RWPE2 (cell line): ENCODE data around the gene COMT.

Experiments
- ATAC-seq: fragments of 200-7000 bp; cut with Tn5 transposase; 3 replicates; pipeline ENCODE4 v1.9.1; 2021; ENCODE audit warnings: low read depth
- DNase-seq: peaks from one replicate; pipeline ENCODE4 v3.0.0-alpha.2; 2020; ENCODE audit warnings: low spot score
- H3K27ac ChIP-seq: fragments of 450-650 bp; 2 replicates; pipeline ENCODE4 v1.5.1; 2017; ENCODE audit warnings: mild to moderate bottlenecking; ENCODE audit not compliant: poor library complexity, severe bottlenecking
- H3K27me3 ChIP-seq: fragments of 250-450 bp; sonication (Bioruptor Pico); 2 replicates; pipeline ENCODE4 v1.5.1; 2021; ENCODE audit warnings: mild to moderate bottlenecking, moderate library complexity; ENCODE audit not compliant: insufficient read depth, poor library complexity, severe bottlenecking
- H3K36me3 ChIP-seq: fragments of 250-450 bp; sonication (Bioruptor Pico); 2 replicates; pipeline ENCODE4 v1.5.1; 2020; ENCODE audit warnings: low read depth, mild to moderate bottlenecking, moderate library complexity
- H3K4me1 ChIP-seq: fragments of 250-450 bp; sonication (Bioruptor Pico); 2 replicates; pipeline ENCODE4 v1.5.1; 2021; ENCODE audit warnings: mild to moderate bottlenecking, moderate library complexity; ENCODE audit not compliant: insufficient read depth, poor library complexity, severe bottlenecking
- H3K4me3 ChIP-seq: fragments of 250-450 bp; sonication (Bioruptor Pico); 2 replicates; pipeline ENCODE4 v1.5.1; 2021; ENCODE audit warnings: mild to moderate bottlenecking, moderate library complexity; ENCODE audit not compliant: severe bottlenecking
- H3K9me3 ChIP-seq: fragments of 250-450 bp; sonication (Bioruptor Pico); 2 replicates; pipeline ENCODE4 v1.5.1; 2021; ENCODE audit warnings: mild to moderate bottlenecking, moderate library complexity; ENCODE audit not compliant: severe bottlenecking
- TF ChIP-seq, protein P1 (sequence below): fragments of 450-650 bp; IDR thresholded peaks from one replicate; pipeline ENCODE4 v1.5.1; 2017; ENCODE audit warnings: mild to moderate bottlenecking, moderate library complexity; ENCODE audit not compliant: poor library complexity, severe bottlenecking

COMT gene

DNA sequence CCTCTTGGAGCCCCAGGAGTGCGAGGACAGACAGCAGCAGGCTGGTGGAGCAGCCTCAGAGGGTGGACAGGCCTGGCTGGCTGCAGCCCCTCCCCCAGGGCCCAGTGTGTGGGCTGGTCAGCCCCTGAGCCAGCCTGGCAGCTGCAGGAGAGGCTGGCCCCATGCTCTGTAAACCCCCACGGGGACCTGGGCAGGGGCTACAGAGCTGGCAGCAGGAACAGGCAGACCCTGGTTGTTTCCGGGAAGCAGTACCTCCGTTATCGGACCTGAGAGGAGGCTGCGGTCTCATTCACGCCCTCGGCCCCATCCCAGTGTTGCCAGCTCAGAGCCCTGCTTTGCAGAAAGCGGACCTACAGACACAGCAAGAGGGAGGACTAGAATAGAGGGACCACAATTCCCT, 38.5 kb upstream of the COMT start:
- no peaks in the 10 kb centered on the region for H3K9me3 ChIP-seq
- no peaks in the 10 kb centered on the region for H3K4me1 ChIP-seq
- DNase-seq (no peak), ATAC-seq (no peak; the same call in 2 of the 3 replicates)
- H3K4me3 ChIP-seq = no peak overlapping the region
- no peaks in the 10 kb centered on the region for H3K36me3 ChIP-seq
- TF ChIP-seq, protein P1, sequence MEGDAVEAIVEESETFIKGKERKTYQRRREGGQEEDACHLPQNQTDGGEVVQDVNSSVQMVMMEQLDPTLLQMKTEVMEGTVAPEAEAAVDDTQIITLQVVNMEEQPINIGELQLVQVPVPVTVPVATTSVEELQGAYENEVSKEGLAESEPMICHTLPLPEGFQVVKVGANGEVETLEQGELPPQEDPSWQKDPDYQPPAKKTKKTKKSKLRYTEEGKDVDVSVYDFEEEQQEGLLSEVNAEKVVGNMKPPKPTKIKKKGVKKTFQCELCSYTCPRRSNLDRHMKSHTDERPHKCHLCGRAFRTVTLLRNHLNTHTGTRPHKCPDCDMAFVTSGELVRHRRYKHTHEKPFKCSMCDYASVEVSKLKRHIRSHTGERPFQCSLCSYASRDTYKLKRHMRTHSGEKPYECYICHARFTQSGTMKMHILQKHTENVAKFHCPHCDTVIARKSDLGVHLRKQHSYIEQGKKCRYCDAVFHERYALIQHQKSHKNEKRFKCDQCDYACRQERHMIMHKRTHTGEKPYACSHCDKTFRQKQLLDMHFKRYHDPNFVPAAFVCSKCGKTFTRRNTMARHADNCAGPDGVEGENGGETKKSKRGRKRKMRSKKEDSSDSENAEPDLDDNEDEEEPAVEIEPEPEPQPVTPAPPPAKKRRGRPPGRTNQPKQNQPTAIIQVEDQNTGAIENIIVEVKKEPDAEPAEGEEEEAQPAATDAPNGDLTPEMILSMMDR = no peak
- no peaks in the 10 kb centered on the region for H3K27me3 ChIP-seq
- no peak overlapping the region for H3K27ac ChIP-seq

DNA sequence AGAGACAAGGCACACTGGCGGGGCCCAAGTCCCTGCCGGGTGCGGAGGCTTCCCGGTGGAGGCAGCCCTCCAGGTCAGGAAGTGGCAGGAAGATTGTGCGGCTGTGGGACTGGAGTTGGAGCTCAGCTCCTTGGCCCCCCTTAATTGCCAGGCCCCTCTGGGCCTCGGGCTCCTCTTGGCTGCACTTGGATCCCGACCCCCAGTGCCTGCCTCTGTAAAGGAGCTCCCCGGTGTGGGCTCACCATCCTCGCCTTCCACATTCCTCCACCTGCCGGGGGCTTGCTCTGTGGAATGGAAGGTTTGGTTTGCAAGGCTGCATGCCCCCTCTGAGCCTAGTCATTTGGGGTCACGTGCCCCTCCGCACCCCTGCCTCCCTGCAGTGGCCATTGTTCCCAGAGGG, 38.1 kb upstream of the COMT start:
- ATAC-seq (no peak), DNase-seq (no peak)
- peaks cover 1% of the 10 kb centered on the region for H3K36me3 ChIP-seq
- no peaks in the 10 kb centered on the region for H3K27me3 ChIP-seq
- H3K9me3 ChIP-seq = no peaks in the 10 kb centered on the region
- H3K4me1 ChIP-seq = no peaks in the 10 kb centered on the region
- no peak overlapping the region for H3K4me3 ChIP-seq
- TF ChIP-seq, protein P1 = no peak
- H3K27ac ChIP-seq = no peak overlapping the region

DNA sequence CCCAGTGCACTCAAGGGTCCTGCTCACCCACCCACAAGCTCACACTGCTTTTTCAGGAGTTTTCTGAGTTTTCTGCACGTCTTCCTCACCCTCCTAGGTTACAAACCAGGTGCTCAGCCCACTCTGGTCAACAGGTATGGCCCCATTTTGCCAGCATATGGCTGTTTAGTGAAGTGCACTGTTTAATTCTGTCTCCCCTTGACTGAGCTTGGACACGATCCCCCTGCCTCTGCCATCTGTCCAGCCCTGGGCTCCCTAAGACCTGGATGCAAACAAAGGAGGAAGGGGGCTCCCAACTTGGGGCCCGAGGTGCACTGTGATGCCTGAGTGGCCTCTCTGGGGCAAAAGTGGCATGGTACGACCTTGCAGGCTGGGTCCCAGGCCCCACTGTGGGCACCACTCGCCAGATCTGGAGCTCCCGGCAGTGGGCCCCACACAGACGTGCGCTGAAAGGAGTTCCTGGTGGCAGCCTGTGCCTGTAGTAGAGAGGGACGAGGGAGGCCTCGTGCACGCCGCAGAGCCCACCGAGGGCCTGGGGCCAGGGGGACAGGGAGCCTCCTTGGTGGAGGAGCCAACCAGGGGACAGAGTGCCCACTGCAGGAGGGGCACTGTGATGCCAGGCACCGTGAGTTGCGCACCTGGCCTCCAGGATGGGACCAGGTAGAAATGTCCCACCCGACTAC, 37.3 kb upstream of the COMT start:
- TF ChIP-seq, protein P1 = no peak
- no peak overlapping the region for H3K4me3 ChIP-seq
- H3K27ac ChIP-seq = no peak overlapping the region
- DNase-seq = no peak
- no peaks in the 10 kb centered on the region for H3K27me3 ChIP-seq
- ATAC-seq = no peak
- H3K9me3 ChIP-seq = no peaks in the 10 kb centered on the region
- H3K36me3 ChIP-seq = peaks cover 7% of the 10 kb centered on the region
- no peaks in the 10 kb centered on the region for H3K4me1 ChIP-seq

DNA sequence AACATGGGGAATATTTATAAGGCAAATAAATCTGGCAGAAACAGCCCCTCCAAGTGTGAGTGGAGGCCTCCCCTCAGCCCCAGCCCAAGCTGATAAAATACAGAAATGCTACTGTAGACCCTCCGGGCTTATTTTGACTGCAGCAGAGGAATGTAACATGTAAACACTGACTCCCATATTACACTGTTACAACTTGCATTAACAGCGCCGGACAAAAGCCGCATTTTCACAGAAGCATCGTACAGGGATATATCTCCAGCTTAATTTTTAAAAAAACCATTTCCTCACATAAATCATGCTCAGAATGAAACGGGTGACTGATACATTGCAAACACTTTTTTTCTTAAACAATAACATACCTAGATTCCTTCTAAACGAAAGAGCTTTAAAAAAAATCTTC, 36.6 kb upstream of the COMT start:
- no peaks in the 10 kb centered on the region for H3K4me1 ChIP-seq
- no peak overlapping the region for H3K4me3 ChIP-seq
- H3K27me3 ChIP-seq = no peaks in the 10 kb centered on the region
- ATAC-seq = no peak
- H3K36me3 ChIP-seq = peaks cover 7% of the 10 kb centered on the region
- no peak for DNase-seq
- no peaks in the 10 kb centered on the region for H3K9me3 ChIP-seq
- TF ChIP-seq, protein P1 = no peak
- H3K27ac ChIP-seq = no peak overlapping the region
